Dermis lymphatic vessel endothelial cell (primary cell): Measurements from ENCODE around the gene BMP2K. TPM values are rescaled to one million over a fixed set of nuclear protein-coding genes. Genes with fewer than 3 reads are reported as not detected.

Source experiments
- total RNA-seq: library from RNA; depleted of rRNA; stranded (reverse); fragments of >200 nt; gene quantifications from 2 replicates; pipeline ENCODE4 v1.2.1, GENCODE V29; 2014

The BMP2K gene
- 130 and 217 TPM in 2 replicates for total RNA-seq

GRCh38 chr4:78776079-78776728, at the start of gene BMP2K:
BMP2K (plus strand) TSS chr4:78776350; CDS start chr4:78776544, 194 bp downstream.

GRCh38 chr4:78938868-78939666, 162.9 kb downstream of the BMP2K start, which contains the start of gene PAQR3:
PAQR3 (minus strand) TSS chr4:78939438; CDS start chr4:78939224, 214 bp downstream.

Other genes starting within 250 kb of the BMP2K start
- gene ANXA3, start 224.6 kb upstream of the BMP2K start, total RNA-seq = 4.5 and 11.6 TPM in 2 replicates
- gene PAQR3, start 163.1 kb downstream of the BMP2K start, total RNA-seq = 10.6 and 17.7 TPM in 2 replicates